ENCODE measurements around the gene LUZP1.

The LUZP1 gene

DNA sequence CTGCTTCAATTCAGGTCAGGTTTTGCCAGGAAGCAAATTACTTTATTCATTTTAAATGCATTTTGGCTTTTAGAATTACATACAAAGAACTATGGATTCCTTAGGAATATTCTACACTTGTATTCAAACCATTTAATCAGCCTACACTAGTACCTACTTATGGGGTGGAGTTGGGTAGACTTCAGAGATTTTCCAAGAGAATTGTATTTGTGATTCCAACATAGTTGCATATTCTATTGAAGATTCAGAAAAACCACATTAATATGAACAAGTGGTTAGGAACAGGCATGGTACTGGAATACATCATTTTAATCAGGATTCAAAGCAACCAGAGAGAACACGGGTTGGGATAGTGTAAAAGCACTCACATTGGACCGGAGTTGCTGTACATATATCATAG is 33.4 kb downstream of the LUZP1 start:
- DNase-seq (ENCODE audit: low read depth), result no peak
- H3K4me3 ChIP-seq (ENCODE audit: low read depth, low read length), result no peak overlapping the region
- TF ChIP-seq, protein P1, sequence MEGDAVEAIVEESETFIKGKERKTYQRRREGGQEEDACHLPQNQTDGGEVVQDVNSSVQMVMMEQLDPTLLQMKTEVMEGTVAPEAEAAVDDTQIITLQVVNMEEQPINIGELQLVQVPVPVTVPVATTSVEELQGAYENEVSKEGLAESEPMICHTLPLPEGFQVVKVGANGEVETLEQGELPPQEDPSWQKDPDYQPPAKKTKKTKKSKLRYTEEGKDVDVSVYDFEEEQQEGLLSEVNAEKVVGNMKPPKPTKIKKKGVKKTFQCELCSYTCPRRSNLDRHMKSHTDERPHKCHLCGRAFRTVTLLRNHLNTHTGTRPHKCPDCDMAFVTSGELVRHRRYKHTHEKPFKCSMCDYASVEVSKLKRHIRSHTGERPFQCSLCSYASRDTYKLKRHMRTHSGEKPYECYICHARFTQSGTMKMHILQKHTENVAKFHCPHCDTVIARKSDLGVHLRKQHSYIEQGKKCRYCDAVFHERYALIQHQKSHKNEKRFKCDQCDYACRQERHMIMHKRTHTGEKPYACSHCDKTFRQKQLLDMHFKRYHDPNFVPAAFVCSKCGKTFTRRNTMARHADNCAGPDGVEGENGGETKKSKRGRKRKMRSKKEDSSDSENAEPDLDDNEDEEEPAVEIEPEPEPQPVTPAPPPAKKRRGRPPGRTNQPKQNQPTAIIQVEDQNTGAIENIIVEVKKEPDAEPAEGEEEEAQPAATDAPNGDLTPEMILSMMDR (IDR thresholded peaks at IDR 0.05; ENCODE audit: insufficient read depth, low read depth, low read length, missing control alignments), result no peak

DNA sequence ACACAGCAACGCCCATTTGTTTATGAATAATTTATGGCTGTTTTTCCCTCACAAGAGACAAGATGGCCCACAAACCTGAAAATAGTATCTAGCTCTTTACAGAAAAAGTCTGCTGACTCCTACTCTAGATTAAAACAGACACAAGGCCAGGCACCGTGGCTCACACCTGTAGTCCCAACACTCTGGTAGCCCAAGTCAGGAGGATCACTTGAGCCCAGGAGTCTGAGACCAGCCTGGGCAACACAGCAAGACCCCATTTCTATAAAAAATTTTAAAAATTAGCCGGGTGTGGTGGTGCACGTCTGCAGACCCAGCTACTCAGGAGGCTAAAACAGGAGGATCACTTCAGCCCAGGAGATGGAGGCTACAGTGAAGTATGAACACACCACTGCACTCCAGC is 34.6 kb downstream of the LUZP1 start:
- TF ChIP-seq, protein P1 (IDR thresholded peaks at IDR 0.05; ENCODE audit: insufficient read depth, low read depth, low read length, missing control alignments), result no peak
- no peak overlapping the region for H3K4me3 ChIP-seq (ENCODE audit: low read depth, low read length)
- no peak for DNase-seq (ENCODE audit: low read depth)

DNA sequence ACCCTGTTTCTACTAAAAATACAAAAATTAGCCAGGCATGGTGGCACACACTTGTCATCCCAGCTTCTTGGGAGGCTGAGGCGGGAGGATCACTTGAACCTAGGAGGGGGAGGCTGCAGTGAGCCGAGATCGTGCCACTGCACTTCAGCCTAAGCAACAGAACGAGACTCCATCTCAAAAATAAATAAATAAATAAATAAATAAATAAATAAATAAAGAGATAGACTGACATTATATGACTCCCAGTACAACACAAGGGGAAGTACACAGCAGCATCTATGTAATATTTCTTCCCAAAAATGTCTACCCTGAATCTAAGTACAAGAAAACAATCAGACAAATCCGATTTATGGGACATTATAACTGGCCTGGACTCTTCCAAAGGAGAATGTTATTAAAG is 35.1 kb downstream of the LUZP1 start:
- TF ChIP-seq, protein P1 (IDR thresholded peaks at IDR 0.05; ENCODE audit: insufficient read depth, low read depth, low read length, missing control alignments), result no peak
- no peak overlapping the region for H3K4me3 ChIP-seq (ENCODE audit: low read depth, low read length)
- no peak for DNase-seq (ENCODE audit: low read depth)

DNA sequence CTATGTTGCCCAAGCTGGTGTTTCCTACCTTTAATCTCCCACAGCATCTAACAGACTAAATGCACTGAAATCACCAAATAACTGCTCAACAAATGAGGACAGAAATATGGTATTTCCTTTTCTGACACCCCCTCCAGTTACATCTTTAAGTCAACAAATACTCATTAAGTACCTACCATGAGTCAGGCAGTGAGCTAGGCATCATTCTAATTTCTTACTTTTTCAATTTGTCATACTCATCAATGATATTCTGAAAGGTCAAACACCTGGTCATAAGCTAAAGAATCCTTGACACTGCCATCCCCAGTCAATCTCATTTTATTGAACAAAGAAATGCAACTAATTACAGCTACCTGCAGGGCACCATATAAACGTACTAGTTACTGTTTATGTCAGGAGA is 36.6 kb downstream of the LUZP1 start:
- H3K4me3 ChIP-seq (ENCODE audit: low read depth, low read length), result no peak overlapping the region
- TF ChIP-seq, protein P1 (IDR thresholded peaks at IDR 0.05; ENCODE audit: insufficient read depth, low read depth, low read length, missing control alignments), result no peak
- DNase-seq (ENCODE audit: low read depth), result no peak

DNA sequence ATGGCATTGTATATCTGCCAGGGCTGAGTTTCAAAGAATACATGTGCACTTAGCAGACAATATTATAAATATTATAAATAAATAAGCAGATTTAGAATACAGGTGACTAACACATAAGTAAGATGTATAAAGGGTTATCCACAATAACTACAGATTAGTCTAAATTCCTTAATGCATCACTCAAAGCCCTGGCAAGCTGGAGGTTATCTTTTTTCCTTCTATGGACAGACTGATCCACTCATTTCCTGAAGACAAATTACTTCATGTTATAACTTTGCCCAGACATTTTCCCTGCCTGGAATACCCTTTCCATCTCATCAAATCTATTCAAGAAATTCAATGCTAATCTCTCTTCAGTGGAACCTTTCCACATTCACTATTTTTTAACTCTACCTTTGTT is 38.8 kb downstream of the LUZP1 start:
- no peak for DNase-seq (ENCODE audit: low read depth)
- no peak overlapping the region for H3K4me3 ChIP-seq (ENCODE audit: low read depth, low read length)
- TF ChIP-seq, protein P1 (IDR thresholded peaks at IDR 0.05; ENCODE audit: insufficient read depth, low read depth, low read length, missing control alignments), result no peak

DNA sequence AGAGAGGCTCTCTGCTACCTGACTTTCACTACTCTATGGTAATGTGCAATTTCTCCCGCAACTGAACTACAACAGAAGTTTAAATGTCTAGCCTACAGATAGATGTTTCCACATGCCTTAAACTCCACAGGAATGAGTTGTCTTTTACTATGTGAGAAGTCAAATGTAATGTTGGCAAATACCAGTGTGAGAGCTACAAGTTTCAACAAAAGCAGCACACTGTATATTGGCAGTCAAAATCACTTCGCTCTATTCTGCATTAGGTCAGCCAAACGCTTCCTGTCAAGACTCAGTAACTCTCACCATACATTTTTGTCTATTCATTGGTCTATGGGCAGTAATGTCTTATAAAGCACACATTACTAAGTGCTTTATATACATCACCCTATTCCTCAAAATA is 41.9 kb downstream of the LUZP1 start:
- TF ChIP-seq, protein P1 (IDR thresholded peaks at IDR 0.05; ENCODE audit: insufficient read depth, low read depth, low read length, missing control alignments), result no peak
- no peak overlapping the region for H3K4me3 ChIP-seq (ENCODE audit: low read depth, low read length)
- DNase-seq (ENCODE audit: low read depth), result no peak

DNA sequence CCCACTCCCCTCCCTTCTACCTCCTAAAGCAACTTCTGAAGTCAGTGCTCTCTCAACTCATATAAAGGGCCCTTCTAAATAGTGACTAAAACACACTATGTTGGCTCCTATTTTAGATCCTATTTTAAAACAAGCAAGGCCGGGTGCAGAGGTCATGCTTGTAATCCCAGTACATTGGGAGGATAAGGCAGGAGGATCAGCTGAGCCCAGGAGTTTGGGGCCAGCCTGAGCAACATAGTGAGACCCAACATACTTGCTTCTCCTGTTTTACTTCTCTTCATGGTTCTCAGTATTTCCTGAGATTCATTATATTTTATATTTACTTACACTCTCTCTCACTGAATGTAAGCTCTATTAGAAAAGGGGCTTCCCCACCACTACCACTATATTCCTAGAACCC is 42.5 kb downstream of the LUZP1 start:
- no peak overlapping the region for H3K4me3 ChIP-seq (ENCODE audit: low read depth, low read length)
- DNase-seq (ENCODE audit: low read depth), result no peak
- TF ChIP-seq, protein P1 (IDR thresholded peaks at IDR 0.05; ENCODE audit: insufficient read depth, low read depth, low read length, missing control alignments), result no peak
